HPDE6-E6E7 (cell line): ENCODE measurements around the gene APC.
"Not testable (repeated sequence)": the region's sequence is repeated elsewhere in the genome, so short reads cannot be mapped to it uniquely, and the experiment has no call there.

Experiments used
- DNase-seq: peaks from one replicate; pipeline ENCODE4 v3.0.0; 2011; ENCODE audit warnings: missing footprints; ENCODE audit errors: extremely low spot score

Gene APC

DNA sequence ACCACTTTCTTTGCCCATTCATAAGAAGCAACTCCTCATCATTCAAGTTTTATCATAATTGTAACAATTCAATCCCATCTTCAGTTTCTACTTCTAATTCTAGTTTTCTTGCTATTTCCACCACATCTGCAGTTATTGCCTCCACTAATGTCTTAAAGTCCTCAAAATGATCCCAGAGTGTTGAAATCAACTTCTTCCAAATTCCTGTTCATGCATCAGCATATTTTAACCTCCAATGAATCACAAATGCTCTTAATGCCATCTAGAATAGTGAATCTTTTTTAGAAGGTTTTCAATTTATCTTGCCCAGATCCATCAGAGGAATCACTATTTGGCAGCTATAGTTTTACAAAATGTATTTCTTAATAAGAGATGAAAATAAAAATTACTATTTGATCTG lies 120.2 kb downstream of the APC start:
- no peak for DNase-seq

DNA sequence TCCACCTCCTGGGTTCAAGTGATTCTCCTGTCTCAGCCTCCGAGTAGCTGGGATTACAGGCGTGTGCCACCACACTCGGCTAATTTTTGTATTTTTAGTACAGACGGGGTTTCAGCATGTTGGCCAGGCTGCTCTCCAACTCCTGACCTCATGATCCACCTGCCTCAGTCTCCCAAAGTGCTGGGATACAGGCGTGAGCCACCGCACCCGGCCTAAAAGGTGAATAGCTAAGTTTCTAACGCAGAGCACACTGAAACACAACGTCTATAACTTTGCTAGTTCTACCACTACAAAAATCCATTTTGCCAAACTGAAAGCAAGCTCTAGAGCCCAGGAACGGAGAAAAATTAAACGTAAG lies 122.9 kb downstream of the APC start:
- not testable (repeated sequence) for DNase-seq

GRCh38 chr5:112860929-112861637 lies 123.4 kb downstream of the APC start, which contains the start of gene SRP19:
TSS of gene SRP19 (plus strand) at chr5:112861287. CDS start at chr5:112861377, 90 bp downstream.
- peak; percentile 98 for DNase-seq

GRCh38 chr5:112861638-112861985 lies 123.9 kb downstream of the APC start:
- DNase-seq = no peak

DNA sequence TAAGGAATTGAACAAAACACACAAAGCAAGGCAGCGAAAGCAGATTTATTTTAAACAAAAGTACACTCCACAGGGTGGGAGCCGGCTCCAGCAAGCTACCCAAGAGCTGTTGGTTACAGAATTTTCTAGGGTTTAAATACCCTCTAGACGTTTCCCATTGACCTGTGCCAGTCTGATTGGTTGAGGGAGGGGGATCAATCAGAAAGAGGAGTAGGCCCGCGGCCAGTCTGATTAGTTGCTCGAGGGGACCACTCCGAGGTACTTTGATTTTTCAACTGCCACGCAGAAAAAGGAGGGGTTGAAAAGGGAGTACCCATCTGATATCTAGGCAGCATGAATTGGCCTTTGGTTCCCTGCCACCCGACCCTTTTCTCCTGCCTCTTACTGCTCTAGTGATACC lies 124.4 kb downstream of the APC start:
- no peak for DNase-seq

DNA sequence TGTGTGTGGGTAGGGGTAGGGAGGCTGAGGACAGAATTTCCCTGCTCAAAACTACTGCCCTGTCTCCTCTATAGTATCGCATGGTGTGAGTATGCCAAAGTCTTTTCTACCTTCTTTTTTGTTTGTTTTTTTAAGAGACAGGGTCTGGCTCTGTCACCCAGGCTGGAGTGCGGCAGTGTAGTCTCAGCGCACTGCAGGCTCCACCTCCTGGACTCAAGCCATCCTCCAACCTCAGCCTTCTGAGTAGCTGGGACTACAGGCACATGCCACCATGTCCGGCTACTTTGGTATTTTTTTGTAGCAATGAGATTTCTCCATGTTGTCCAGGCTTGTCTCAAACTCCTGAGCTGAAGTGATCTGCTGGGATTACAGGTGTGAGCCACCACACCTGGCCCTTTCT lies 125.9 kb downstream of the APC start:
- no peak for DNase-seq

GRCh38 chr5:112865128-112865527 lies 127.4 kb downstream of the APC start:
- DNase-seq = no peak

- no peak for DNase-seq
These were observed 129.1 kb downstream of the APC start for GRCh38 chr5:112866739-112867138.

DNA sequence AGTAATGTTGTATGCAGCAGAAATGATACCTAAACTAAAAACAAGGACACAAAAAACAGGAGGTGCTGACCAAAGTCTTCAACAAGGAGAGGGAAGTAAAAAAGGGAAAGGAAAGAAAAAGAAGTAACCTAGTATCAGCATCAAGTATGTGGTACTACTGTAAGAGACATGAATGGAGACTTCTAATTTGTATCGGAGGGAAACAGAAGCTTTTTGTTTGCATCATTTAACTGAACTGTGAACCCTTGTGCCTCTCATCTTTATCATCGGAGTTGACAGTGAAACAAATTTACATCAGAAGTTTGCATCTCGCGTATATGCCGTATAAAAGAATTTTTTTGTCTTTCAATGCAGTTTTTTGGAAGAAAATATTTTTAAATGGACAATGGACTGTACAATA lies 129.7 kb downstream of the APC start:
- DNase-seq = no peak

GRCh38 chr5:112869948-112870347 lies 132.3 kb downstream of the APC start:
- DNase-seq = no peak

DNA sequence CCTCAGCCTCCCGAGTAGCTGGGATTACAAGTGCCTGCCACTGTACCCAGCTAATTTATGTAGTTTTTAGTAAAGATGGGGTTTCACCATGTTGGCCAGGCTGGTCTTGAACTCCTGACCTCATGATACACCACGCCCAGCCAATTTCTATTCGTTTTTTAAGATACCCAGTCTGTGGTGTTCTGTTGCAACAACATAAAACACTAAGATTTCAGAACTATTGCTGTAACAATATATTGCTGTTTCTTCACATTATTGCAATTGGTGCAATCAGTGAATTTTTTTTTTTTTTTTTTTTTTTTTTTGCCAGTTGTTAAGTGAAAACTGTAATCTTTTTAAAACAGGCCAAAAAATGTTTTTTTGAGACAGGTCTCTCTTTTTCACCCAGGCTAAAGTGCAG lies 133.3 kb downstream of the APC start:
- DNase-seq = no peak

DNA sequence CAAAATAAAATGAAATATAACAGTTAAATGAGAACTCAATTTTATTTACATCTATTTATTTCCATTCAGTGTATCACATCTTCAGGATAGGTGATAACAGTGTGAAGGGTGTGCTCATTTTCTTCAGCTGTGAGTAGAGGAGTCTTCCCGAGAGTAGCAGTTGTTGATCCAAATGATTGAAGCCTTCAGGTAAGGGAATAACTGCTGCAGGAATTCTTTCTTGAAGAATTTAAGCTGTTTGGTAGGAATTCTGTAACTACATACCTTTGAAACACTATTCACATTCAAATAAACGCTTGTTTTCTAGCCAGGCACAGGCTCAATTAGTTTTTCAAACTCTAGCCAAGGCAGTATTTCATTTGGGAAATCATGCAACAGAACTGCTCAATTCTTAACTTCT lies 138.7 kb downstream of the APC start:
- no peak for DNase-seq

GRCh38 chr5:112878101-112878500 lies 140.4 kb downstream of the APC start:
- no peak for DNase-seq

GRCh38 chr5:112878760-112879159 lies 141.1 kb downstream of the APC start:
- DNase-seq = peak; percentile 50

DNA sequence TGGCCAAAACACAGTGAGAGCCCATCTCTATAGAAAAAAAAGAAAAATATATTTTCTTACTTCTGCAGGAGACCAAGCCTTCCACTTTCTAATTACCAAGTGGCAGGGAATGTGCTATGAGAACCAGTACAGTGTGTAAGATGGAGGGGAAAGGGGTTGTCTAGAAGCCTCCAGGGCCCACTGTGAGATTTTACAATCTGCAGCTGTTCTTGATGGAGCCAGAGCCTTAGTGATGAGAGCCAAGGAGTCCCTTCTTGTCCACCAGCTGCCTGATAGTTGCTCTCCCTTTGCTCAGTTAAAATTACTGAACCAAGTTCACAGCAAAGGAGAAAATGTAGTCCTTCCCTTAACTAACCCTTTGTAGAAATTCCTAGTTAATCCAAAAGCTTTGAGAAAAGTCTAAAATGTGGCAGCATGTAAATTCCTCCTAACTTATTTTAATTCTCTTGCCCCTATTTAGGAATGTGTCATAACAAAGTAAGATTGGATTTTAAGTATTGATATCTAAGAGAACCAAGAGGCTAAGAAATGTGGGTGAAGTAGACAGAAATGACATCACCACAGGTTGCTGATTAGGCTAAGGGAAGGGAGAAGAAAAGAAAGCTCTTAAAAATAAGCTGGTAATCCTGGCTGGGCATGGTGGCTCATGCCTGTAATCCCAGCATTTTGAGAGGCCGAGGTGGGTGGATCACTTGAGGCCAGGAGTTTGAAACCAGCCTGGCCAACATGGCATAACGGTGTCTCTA lies 142.7 kb downstream of the APC start:
- DNase-seq = no peak

DNA sequence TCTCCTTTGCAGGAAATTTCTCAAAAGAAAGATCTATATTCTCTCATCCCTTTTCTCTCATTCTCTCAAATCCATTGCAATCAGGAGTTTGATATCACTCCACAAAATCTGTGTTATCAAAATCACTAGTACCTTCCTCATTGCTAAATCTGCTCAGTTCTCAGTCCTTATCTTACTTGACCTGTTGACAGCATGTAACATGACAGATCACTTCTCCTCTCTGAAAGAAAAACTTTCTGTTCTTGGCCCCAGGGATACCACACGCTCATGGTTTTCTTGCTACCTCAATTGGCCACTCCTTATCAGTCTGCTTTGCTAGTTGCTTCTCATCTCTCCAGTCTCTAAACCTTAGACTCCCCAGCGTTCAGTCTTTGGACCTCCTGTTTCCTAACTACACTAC lies 145.5 kb downstream of the APC start:
- DNase-seq = no peak

DNA sequence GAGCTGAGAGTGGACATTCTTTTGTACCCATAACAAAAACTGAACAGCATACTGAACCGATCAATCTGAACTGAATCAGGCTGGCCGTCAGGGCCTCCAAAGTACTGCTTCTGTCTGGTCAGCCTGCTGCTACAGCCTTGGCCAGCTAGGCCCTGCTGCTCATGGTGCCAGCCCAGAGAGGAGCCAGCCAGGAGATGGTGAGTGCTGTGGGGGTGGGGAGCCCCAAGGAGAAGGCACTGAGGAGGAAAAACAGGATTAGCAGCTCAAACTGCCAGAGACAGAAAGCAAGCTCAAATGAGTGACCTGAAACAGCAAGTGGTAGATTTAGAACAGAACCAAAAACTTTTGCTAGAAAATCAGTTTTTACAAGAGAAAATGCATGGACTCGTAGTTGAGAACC lies 147.3 kb downstream of the APC start:
- no peak for DNase-seq

GRCh38 chr5:112886975-112887374 lies 149.3 kb downstream of the APC start:
- DNase-seq = no peak

DNA sequence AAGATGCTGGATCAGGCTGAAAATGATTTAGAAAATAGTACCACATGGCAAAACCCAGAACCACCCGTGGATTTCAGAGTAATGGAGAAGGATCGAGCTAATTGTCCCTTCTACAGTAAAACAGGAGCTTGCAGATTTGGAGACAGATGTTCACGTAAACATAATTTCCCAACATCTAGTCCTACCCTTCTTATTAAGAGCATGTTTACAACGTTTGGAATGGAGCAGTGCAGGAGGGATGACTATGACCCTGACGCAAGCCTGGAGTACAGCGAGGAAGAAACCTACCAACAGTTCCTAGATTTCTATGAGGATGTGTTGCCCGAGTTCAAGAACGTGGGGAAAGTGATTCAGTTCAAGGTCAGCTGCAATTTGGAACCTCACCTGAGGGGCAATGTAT lies 154.4 kb downstream of the APC start:
- not testable (repeated sequence) for DNase-seq

DNA sequence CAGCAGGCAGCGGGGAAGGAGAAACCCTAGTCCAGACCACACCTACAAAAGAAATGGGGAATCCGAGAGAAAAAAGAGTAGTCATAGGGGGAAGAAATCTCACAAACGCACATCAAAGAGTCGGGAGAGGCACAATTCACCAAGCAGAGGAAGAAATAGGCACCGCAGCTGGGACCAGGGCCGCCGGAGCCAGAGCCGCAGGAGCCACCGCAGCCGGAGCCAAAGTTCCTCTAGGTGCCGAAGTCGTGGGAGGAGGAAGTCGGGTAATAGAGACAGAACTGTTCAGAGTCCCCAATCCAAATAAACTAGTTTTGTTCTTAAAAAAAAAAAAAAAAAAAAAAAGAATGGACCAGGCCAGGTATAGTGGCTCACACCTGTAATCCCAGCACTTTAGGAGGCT lies 155.1 kb downstream of the APC start:
- DNase-seq = no peak

GRCh38 chr5:112895682-112896081 lies 158.0 kb downstream of the APC start:
- DNase-seq = no peak
